ENCODE data around the gene AKR1C8. TPM values are rescaled to one million over a fixed set of nuclear protein-coding genes. Genes with fewer than 3 reads are reported as not detected.

The AKR1C8 gene
- total and polyA plus RNA-seq, 9 of the 15 experiments (the other 6 are each of a cell fraction or from before 2014, with no cell fraction given), result 0.03 to 0.29 (median 0.08) TPM

DNA sequence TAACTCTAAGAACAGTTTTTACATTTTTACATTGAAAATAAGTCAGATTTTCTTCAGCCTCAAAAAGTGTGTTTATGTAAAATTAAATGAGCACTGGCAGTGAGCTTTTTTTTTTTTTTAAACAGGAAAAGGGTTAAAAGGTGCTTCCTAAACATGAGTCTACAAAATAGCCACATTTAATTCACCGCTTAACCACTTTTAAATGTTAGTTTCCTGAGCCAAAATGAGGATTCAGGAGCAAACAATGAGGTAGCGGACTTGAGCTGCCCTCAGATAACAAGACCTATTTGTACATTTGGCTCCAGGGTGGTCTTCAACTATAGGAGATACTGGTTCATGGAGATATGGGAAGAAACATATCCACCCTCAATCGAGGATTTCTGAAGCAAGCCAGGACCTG lies 67.9 kb downstream of the AKR1C8 start (continued):
- TF ChIP-seq, protein P1, sequence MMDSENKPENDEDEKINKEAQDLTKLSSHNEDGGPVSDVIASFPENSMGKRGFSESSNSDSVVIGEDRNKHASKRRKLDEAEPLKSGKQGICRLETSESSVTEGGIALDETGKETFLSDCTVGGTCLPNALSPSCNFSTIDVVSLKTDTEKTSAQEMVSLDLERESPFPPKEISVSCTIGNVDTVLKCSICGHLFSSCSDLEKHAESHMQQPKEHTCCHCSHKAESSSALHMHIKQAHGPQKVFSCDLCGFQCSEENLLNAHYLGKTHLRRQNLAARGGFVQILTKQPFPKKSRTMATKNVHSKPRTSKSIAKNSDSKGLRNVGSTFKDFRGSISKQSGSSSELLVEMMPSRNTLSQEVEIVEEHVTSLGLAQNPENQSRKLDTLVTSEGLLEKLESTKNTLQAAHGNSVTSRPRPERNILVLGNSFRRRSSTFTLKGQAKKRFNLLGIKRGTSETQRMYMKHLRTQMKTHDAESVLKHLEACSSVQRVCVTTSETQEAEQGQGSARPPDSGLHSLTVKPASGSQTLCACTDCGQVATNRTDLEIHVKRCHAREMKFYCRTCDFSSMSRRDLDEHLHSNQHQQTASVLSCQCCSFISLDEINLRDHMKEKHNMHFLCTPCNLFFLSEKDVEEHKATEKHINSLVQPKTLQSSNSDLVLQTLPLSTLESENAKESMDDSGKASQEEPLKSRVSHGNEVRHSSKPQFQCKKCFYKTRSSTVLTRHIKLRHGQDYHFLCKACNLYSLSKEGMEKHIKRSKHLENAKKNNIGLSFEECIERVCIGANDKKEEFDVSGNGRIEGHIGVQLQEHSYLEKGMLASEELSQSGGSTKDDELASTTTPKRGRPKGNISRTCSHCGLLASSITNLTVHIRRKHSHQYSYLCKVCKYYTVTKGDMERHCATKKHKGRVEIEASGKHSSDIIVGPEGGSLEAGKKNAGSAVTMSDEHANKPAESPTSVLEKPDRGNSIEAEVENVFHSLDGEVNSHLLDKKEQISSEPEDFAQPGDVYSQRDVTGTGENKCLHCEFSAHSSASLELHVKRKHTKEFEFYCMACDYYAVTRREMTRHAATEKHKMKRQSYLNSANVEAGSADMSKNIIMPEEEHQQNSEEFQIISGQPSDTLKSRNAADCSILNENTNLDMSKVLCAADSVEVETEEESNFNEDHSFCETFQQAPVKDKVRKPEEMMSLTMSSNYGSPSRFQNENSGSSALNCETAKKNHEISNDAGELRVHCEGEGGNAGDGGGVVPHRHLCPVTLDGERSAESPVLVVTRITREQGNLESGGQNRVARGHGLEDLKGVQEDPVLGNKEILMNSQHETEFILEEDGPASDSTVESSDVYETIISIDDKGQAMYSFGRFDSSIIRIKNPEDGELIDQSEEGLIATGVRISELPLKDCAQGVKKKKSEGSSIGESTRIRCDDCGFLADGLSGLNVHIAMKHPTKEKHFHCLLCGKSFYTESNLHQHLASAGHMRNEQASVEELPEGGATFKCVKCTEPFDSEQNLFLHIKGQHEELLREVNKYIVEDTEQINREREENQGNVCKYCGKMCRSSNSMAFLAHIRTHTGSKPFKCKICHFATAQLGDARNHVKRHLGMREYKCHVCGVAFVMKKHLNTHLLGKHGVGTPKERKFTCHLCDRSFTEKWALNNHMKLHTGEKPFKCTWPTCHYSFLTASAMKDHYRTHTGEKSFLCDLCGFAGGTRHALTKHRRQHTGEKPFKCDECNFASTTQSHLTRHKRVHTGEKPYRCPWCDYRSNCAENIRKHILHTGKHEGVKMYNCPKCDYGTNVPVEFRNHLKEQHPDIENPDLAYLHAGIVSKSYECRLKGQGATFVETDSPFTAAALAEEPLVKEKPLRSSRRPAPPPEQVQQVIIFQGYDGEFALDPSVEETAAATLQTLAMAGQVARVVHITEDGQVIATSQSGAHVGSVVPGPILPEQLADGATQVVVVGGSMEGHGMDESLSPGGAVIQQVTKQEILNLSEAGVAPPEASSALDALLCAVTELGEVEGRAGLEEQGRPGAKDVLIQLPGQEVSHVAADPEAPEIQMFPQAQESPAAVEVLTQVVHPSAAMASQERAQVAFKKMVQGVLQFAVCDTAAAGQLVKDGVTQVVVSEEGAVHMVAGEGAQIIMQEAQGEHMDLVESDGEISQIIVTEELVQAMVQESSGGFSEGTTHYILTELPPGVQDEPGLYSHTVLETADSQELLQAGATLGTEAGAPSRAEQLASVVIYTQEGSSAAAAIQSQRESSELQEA (IDR thresholded peaks at IDR 0.05; ENCODE audit: low read depth), result no peak
- TF ChIP-seq, protein P2, sequence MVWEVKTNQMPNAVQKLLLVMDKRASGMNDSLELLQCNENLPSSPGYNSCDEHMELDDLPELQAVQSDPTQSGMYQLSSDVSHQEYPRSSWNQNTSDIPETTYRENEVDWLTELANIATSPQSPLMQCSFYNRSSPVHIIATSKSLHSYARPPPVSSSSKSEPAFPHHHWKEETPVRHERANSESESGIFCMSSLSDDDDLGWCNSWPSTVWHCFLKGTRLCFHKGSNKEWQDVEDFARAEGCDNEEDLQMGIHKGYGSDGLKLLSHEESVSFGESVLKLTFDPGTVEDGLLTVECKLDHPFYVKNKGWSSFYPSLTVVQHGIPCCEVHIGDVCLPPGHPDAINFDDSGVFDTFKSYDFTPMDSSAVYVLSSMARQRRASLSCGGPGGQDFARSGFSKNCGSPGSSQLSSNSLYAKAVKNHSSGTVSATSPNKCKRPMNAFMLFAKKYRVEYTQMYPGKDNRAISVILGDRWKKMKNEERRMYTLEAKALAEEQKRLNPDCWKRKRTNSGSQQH (CRISPR knock-in tag; IDR thresholded peaks at IDR 0.05), result no peak
- TF ChIP-seq, protein P3, sequence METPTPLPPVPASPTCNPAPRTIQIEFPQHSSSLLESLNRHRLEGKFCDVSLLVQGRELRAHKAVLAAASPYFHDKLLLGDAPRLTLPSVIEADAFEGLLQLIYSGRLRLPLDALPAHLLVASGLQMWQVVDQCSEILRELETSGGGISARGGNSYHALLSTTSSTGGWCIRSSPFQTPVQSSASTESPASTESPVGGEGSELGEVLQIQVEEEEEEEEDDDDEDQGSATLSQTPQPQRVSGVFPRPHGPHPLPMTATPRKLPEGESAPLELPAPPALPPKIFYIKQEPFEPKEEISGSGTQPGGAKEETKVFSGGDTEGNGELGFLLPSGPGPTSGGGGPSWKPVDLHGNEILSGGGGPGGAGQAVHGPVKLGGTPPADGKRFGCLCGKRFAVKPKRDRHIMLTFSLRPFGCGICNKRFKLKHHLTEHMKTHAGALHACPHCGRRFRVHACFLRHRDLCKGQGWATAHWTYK (CRISPR knock-in tag; IDR thresholded peaks at IDR 0.05), result no peak
- TF ChIP-seq SRSF1 (IDR thresholded peaks at IDR 0.05; ENCODE audit: low read depth, low read length), result no peak
- TF ChIP-seq NCOA1 (IDR thresholded peaks at IDR 0.05; ENCODE audit: low read depth), result no peak

Data from K562 (cell line).